Bronchial epithelial cell (primary cell): ENCODE data around the gene GTF3C4. TPM values are rescaled to one million over a fixed set of nuclear protein-coding genes. Genes with fewer than 3 reads are reported as not detected.
"Not testable (repeated sequence)": the region's sequence is repeated elsewhere in the genome, so short reads cannot be mapped to it uniquely, and the experiment has no call there.

Experiments
- DNase-seq: peaks from one replicate; pipeline ENCODE4 v3.0.0-alpha.2; 2010; ENCODE audit warnings: low read depth
- FAIRE-seq: peaks from 2 replicates; lab custom pipeline; 2011; peaks lifted over from hg19 to GRCh38; lab: Jason Lieb, UNC
- H3K27me3 ChIP-seq: 2 replicates; pipeline ENCODE4 v1.5.1; 2011; ENCODE audit warnings: low read length; ENCODE audit not compliant: control insufficient read depth, insufficient read depth
- H3K36me3 ChIP-seq: 2 replicates; pipeline ENCODE4 v1.5.1; 2011; ENCODE audit warnings: low read length; ENCODE audit not compliant: control insufficient read depth, insufficient read depth
- H3K4me3 ChIP-seq: 2 replicates; pipeline ENCODE4 v1.5.1; 2011; ENCODE audit warnings: mild to moderate bottlenecking, low read depth, low read length, control low read depth
- total RNA-seq: library from RNA; depleted of rRNA; stranded (reverse); fragments of >200 nt; gene quantifications from 2 replicates; pipeline ENCODE4 v1.2.1, GENCODE V29; 2014
- TF ChIP-seq, protein P1 (sequence below): IDR thresholded peaks from 2 replicates; pipeline ENCODE4 v1.5.1; 2011; ENCODE audit warnings: mild to moderate bottlenecking, moderate library complexity, low read length, control low read depth, inconsistent platforms; ENCODE audit not compliant: insufficient read depth, severe bottlenecking

The GTF3C4 gene
- total RNA-seq, 1 donor from 2014 or later: 9.5 TPM

DNA sequence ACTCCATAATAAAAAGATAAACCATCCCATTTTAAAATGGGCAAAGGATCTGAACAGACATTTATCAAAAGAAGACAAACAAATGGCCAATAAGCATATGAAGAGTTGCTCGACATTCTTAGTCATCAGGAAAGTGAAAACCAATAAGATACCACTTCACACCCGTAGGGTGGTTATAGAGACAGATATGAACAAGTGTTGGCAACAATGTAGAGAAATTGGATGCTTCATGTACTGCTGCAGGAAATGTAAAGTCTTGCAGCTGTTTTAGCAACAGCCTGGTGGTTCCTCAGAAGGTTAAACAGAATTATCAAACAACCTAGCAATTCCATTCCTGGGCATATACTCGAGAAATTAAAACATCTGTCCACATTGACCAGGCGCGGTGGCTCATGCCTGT lies 42.5 kb downstream of the GTF3C4 start:
- Histone ChIP-seq H3K36me3 (no peaks in the 10 kb centered on the region), H3K27me3 (no peaks in the 10 kb centered on the region), H3K4me3 (no peak overlapping the region)
- TF ChIP-seq, protein P1, sequence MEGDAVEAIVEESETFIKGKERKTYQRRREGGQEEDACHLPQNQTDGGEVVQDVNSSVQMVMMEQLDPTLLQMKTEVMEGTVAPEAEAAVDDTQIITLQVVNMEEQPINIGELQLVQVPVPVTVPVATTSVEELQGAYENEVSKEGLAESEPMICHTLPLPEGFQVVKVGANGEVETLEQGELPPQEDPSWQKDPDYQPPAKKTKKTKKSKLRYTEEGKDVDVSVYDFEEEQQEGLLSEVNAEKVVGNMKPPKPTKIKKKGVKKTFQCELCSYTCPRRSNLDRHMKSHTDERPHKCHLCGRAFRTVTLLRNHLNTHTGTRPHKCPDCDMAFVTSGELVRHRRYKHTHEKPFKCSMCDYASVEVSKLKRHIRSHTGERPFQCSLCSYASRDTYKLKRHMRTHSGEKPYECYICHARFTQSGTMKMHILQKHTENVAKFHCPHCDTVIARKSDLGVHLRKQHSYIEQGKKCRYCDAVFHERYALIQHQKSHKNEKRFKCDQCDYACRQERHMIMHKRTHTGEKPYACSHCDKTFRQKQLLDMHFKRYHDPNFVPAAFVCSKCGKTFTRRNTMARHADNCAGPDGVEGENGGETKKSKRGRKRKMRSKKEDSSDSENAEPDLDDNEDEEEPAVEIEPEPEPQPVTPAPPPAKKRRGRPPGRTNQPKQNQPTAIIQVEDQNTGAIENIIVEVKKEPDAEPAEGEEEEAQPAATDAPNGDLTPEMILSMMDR: no peak
- FAIRE-seq (no peak), DNase-seq (no peak)

DNA sequence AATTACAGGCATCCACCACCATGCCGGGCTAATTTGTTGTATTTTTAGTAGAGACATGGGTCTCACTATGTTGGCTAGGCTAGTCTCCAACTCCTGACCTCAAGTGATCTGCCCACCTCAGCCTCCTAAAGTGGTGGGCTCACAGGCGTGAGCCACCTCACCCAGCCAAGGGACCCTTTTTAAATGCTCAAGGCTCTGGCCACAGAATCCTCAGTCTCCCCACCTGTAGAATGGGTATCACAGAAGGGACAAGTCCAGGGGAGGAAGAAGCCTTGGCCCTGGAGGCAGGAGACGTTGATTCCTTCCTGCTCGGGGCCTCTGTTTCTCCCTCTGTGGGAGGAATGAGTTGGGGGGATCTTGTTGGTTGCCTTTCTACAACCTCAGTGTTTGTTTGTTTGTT lies 45.7 kb downstream of the GTF3C4 start:
- H3K36me3 ChIP-seq: no peaks in the 10 kb centered on the region
- TF ChIP-seq, protein P1: no peak
- DNase-seq (no peak), FAIRE-seq (no peak)
- H3K27me3 ChIP-seq: no peaks in the 10 kb centered on the region
- no peak overlapping the region for H3K4me3 ChIP-seq

DNA sequence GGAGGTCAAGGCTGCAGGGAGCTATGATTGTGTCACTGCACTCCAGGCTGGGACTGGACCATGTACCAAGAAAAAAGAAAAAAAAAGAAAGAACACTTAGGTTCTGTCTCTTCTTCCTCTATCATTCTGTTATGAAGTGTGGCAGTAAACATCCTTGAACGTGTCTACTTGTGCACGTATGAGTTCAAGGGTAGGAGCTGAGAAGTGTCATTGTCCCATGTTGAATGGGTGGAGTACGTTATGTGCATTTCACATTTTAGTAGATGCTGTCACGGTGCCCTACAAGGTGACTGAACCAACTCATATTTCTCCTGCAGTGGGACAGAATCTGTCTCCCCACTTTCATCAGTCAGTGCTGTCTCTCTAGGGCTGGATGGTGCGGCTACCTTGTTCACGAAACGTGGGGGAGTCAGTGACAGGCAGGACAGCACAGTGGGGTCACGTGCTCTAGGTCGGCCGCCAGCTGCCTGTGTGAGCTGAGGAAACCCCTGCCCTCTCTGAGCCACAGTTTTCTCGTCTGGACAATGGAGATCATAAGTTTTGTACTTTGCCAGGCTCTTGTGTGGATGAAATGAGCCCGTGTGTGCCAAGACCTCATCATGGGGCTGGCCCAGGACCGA lies 47.2 kb downstream of the GTF3C4 start:
- TF ChIP-seq, protein P1: no peak
- FAIRE-seq (no peak), DNase-seq (no peak)
- Histone ChIP-seq H3K27me3 (no peaks in the 10 kb centered on the region), H3K36me3 (no peaks in the 10 kb centered on the region), H3K4me3 (no peak overlapping the region)

DNA sequence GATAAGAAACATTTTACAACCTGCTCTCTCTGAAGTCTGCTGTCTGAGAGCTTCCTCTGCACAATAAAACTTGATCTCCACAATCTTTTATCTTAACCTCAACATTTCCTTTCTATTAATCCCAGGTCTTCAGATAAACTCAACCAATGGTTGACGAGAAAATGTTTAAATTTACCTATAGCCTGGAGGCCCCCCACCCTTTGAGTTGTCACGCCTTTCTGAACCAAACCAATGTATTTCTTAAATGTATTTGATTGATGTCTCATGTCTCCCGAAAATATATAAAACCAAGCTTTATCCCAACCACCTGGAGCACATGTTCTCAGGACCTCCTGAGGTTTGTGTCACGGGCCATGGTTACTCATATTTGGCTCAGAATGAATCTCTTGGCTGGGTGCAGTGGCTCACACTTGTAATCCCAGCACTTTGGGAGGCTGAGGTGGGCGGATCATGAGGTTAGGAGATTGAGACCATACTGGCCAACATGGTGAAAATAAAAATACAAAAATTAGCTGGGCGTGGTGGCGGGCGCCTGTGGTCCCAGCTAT lies 48.2 kb downstream of the GTF3C4 start:
- FAIRE-seq: not testable (repeated sequence)

DNA sequence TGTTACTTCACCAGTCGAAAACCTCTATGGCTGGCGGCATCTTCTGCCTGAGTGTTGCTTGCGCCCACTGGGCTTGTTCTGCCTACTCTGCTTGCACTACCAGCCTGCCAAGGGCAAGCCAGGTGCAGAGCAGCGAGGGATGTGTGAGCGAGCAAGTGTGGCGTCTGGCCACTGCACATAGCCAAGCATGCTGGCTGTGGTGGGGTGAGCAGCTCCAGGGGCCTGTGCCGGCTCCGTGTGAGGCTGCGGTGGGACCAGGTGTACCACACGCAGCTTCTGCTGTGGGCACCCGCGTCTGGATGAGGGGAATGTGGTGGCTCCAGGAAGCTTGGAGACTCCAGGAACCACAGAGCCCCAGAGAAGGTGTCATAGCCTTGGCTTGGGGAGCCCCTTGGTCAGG lies 51.4 kb downstream of the GTF3C4 start:
- Histone ChIP-seq H3K36me3 (no peaks in the 10 kb centered on the region), H3K27me3 (no peaks in the 10 kb centered on the region), H3K4me3 (no peak overlapping the region)
- DNase-seq (no peak), FAIRE-seq (no peak)
- TF ChIP-seq, protein P1: no peak

More for the DNA sequence above, 48.2 kb downstream of the GTF3C4 start:
- H3K36me3 ChIP-seq, H3K4me3 ChIP-seq, H3K27me3 ChIP-seq, DNase-seq: not testable (repeated sequence)

DNA sequence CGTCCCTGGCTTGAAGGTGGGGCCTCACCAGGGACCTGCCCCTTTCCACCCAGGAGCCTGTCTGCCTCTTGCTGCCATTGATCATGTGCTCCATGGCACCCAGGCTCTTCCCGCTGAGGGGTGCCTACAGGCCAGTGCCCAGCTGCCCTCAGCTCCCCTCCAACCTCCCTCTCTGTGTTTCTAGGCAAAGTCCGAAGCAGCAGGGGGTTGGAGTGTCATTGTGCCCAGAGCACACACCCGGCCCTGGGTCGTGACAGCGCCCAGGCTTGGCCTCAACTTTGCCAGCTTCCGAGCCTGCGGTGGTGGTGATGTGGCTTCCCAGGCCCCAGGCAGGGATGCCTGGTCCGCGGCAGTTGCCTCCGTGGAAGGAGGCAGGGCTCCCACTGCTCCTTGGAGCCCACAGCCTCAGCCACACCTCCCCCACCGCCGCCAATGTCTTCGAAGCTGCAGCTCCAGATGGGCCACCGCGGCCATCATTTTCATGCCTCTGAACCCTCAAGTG lies 52.4 kb downstream of the GTF3C4 start:
- TF ChIP-seq, protein P1: no peak
- DNase-seq (no peak), FAIRE-seq (no peak)
- no peaks in the 10 kb centered on the region for H3K27me3 ChIP-seq
- H3K4me3 ChIP-seq: no peak overlapping the region
- H3K36me3 ChIP-seq: no peaks in the 10 kb centered on the region
